Aorta (tissue), 5 donors: ENCODE data around the gene REXO1. TPM values are rescaled to one million over a fixed set of nuclear protein-coding genes. Genes with fewer than 3 reads are reported as not detected.

ENCODE experiments used
- ATAC-seq: fragments of 200-7000 bp; cut with Tn5 transposase; one replicate; pipeline ENCODE4 v1.9.1; 2022; ENCODE audit warnings: moderate library complexity; ENCODE audit not compliant: low FRiP score
- DNase-seq, 2 donors: peaks; one replicate each; pipeline ENCODE4 v3.0.0-alpha.2; 2020
- H3K27ac ChIP-seq, 2 donors: one replicate each; pipeline ENCODE4 v1.5.1; 2013; ENCODE audit warnings: low read length in 2 of 2, mild to moderate bottlenecking in 2 of 2, moderate library complexity in 2 of 2, control low read depth in 1 of 2, inconsistent platforms in 1 of 2, low read depth in 1 of 2
- H3K27me3 ChIP-seq, 2 donors: one replicate each; pipeline ENCODE4 v1.6.1; 2013; ENCODE audit warnings: control low read depth in 1 of 2, low read length in 1 of 2, mild to moderate bottlenecking in 1 of 2, moderate library complexity in 1 of 2; ENCODE audit not compliant: insufficient read depth in 2 of 2, control insufficient read depth in 1 of 2
- H3K36me3 ChIP-seq, 2 donors: one replicate each; pipeline ENCODE4 v1.6.1; 2013; ENCODE audit warnings: control low read depth in 1 of 2, low read length in 1 of 2, mild to moderate bottlenecking in 1 of 2; ENCODE audit not compliant: insufficient read depth in 2 of 2, control insufficient read depth in 1 of 2
- H3K4me1 ChIP-seq, 2 donors: one replicate each; pipeline ENCODE4 v1.6.1; 2013; ENCODE audit warnings: low read length in 2 of 2, control low read depth in 1 of 2, mild to moderate bottlenecking in 1 of 2, moderate library complexity in 1 of 2; ENCODE audit not compliant: insufficient read depth in 2 of 2, control insufficient read depth in 1 of 2
- H3K4me3 ChIP-seq, 2 donors: one replicate each; pipeline ENCODE4 v1.5.1; 2013; ENCODE audit warnings: low read length in 2 of 2, control low read depth in 1 of 2, mild to moderate bottlenecking in 1 of 2
- H3K9me3 ChIP-seq: one replicate; pipeline ENCODE4 v1.6.1; 2013; ENCODE audit warnings: mild to moderate bottlenecking, low read length; ENCODE audit not compliant: control insufficient read depth
- WGBS, 2 donors: extraction: QIAGEN DNeasy Blood & Tissue Kit; methylation state at CpG; one replicate each; pipeline ENCODE4 v1.1.7; 2013; 5-methylcytosine and 5-hydroxymethylcytosine counted together
- intact Hi-C, 2 donors: fragments of 100-400 bp; cut with DNase I; formaldehyde crosslinking; loops; one replicate each; pipeline versions ENCODE4 v1.14.2 to v1.15.0; 2022
- polyA plus RNA-seq, 2 donors: library from polyadenylated mRNA; stranded (reverse); fragments of 200-250 nt; gene quantifications; one replicate each; pipeline ENCODE4 v1.2.3, GENCODE V29; 2013
- total RNA-seq, 2 donors: library from RNA; stranded (reverse); fragmentation: NEBNext Ultra II Directional; extraction: Animal tissue kit (Norgen Biotek cat#: 25700); gene quantifications; one replicate each; pipeline ENCODE4 v1.2.1, GENCODE V29; 2021
- donor health status: healthy with polysubstance abuse.
- donor health status: Bipolar disorder and iron deficiency.
- donor health status: DM: no; HTN: no; CAD: no.
- donor health status: DM: no; HTN: no; CAD: no.
- donor health status: DM: yes; HTN: yes; CAD: no.

Gene REXO1
- total and polyA plus RNA-seq, 4 donors: 4.8 to 29.9 (median 26.7) TPM

DNA sequence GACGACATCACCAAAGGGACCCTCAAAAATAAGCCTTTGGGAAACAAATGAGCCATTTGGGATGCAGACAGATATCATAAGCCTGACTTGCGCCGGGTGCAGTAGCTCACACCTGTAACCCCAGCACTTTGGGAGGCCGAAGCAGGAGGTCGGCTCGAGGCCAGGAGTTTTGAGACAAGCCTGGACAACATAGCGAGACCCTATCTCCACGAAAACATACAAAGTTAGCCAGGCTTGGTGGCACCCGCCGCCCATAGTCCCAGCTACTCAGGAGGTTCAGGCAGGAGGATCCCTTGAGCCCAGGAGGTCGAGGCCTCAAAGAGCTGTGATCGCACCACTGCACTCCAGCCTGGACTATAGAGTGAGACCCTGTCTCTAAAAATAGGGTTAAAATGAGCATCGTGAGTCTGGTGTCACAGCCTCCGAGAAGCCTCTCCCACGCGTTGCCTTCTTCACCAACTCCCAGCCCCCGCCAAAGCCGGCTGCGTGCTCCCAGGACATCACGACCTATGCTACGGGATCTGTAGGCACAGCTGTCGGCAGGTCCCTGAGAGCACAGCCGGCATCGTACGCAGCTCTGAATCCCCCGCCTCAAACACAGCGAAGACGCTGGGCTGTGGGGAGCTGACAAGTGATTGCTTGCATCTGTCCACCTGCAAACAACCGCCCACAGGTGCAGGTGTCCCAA lies 1.6 kb downstream of the REXO1 start:
- H3K4me1 ChIP-seq: peaks cover 0 to 3% of the 10 kb centered on the region in 2 donors
- intact Hi-C loops: no loop called here
- no peak for ATAC-seq

DNA sequence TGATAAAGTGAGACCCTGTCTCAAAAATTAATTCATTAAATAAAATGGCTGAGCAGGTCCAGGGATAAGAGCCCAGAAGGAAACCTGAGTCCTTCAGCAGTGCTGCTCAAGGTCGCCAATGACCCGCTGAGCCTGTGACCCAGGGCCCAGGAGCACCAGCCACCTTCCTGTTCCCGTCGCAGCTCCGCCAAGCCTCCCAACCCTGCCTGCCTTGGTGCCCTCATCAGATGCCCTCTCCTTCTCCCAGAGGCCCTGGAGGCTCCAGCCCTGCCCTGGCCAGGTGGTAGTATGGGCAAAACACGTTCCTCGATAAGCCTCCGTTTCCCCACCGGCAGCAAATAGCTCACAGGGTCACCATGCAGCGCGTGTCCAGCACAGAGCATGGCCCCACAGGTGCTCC lies 2.6 kb downstream of the REXO1 start:
- WGBS, 2 donors: 89 to 92% methylated on average over 11 of the region's 11 CpGs
- Histone ChIP-seq H3K27me3 (no peaks in the 10 kb centered on the region), H3K4me1 (peaks cover 0 to 3% of the 10 kb centered on the region in 2 donors), H3K27ac (no peak overlapping the region), H3K4me3 (no peak overlapping the region), H3K36me3 (no peaks in the 10 kb centered on the region), H3K9me3 (no peaks in the 10 kb centered on the region)
- DNase-seq (no peak), ATAC-seq (no peak)
- intact Hi-C loops: no loop called here

More for the DNA sequence above, 1.6 kb downstream of the REXO1 start:
- 80 to 84% methylated on average over 29 of the region's 29 CpGs for WGBS, 2 donors
- Histone ChIP-seq H3K4me3 (no peak overlapping the region), H3K9me3 (no peaks in the 10 kb centered on the region), H3K27me3 (no peaks in the 10 kb centered on the region), H3K27ac (no peak overlapping the region), H3K36me3 (no peaks in the 10 kb centered on the region)
- DNase-seq: no peak

DNA sequence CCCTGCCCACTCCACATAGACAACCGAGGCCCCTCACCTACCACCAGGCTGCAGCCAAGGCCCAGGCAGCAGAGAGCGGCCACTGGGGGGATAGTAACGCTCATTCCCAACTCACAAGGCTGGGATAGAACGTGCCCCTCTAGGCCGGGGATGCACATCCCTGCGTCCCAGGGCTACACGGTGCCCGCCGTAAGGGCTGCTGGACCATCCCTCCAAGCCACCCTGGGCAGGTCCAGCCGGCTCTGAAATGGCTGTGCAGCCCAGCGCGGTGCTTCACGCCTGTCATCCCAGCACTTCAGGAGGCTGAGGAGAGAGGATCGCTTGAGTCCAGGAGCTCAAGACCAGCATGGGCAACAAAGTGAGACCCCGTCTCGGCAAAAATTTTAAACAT lies 3.2 kb downstream of the REXO1 start:
- Histone ChIP-seq H3K4me1 (peaks cover 0 to 3% of the 10 kb centered on the region in 2 donors), H3K4me3 (no peak overlapping the region), H3K27me3 (no peaks in the 10 kb centered on the region), H3K36me3 (no peaks in the 10 kb centered on the region), H3K9me3 (no peaks in the 10 kb centered on the region), H3K27ac (no peak overlapping the region)
- WGBS, 2 donors: 86 to 89% methylated on average over 16 of the region's 16 CpGs
- intact Hi-C loops: no loop called here
- DNase-seq: no peak
- ATAC-seq: no peak

DNA sequence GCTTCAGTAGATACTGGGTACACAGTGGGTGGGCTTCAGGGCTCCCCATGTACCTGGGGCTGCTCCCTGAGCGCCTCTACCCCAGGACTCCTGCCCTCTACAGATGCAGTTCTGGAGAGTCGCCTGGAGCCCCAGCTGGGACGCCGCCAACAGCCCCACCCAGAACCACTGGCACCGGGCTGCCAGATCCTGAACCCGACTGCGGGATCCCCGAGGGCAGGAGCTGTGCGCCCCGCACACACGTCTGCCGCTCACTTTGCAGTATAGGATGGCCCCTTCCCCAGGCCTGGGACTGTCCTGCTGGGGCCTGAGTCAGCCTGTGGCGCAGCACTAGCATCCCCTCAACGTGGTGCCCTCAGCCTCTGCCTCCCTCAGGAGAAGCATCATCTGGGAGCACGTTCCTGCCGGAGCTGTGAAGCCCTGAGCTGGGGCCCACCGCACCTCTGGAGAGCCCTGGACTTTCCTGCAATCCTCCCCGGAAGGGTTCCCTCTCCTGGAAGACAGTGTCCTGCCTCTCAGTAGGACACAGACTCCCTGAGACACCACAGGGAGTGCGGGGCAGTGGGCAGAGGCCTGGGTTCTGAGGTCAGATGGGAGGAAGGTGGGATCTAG lies 3.7 kb downstream of the REXO1 start:
- Histone ChIP-seq H3K9me3 (no peaks in the 10 kb centered on the region), H3K4me3 (no peak overlapping the region), H3K4me1 (peaks cover 0 to 3% of the 10 kb centered on the region in 2 donors), H3K27me3 (no peaks in the 10 kb centered on the region), H3K27ac (no peak overlapping the region), H3K36me3 (no peaks in the 10 kb centered on the region)
- no peak for ATAC-seq
- 74 to 80% methylated on average over 19 of the region's 19 CpGs for WGBS, 2 donors
- no peak for DNase-seq
- intact Hi-C loops: no loop called here

DNA sequence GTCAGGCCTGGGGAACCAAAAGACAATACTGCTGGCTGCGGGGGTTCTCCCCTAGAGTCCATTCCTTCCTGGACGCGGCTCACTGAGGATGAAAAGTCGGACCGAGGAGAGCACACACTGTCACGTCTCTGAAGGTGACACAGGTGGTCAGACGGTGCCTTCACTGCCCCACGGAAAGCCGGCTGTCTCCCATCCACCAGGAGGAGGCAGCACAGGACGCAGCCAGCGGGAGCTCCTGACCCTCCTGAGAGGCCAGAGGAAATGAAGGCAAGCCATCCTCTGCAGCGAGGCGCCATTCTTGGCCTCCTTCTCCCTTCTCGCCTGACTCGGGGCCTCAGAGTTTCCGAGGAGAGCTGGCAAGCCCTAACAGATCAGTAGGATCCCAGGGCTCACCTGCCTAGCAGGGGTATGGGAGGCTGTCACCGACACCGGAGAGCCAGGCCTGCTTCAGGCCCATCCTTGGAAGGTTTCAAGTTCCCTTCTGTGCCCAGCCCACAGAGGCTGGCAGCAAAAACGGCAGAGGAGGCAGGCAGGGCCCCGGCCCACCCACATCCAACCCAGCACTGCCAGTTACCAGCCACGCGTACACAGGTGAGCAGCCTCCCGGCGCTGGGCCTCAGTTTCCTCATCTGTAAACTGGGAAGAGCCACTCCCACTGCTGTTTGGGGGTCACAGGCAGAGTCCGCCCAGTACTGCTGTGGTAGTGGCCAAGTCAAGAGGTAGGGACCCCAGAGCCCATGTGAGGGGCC lies 4.5 kb downstream of the REXO1 start:
- intact Hi-C loops: no loop called here
- WGBS, 2 donors: 73 to 78% methylated on average over 25 of the region's 25 CpGs
- Histone ChIP-seq H3K4me3 (no peak overlapping the region), H3K27me3 (no peaks in the 10 kb centered on the region), H3K4me1 (peaks cover 0 to 3% of the 10 kb centered on the region in 2 donors), H3K36me3 (no peaks in the 10 kb centered on the region), H3K27ac (no peak overlapping the region), H3K9me3 (no peaks in the 10 kb centered on the region)
- DNase-seq (no peak), ATAC-seq (no peak)

DNA sequence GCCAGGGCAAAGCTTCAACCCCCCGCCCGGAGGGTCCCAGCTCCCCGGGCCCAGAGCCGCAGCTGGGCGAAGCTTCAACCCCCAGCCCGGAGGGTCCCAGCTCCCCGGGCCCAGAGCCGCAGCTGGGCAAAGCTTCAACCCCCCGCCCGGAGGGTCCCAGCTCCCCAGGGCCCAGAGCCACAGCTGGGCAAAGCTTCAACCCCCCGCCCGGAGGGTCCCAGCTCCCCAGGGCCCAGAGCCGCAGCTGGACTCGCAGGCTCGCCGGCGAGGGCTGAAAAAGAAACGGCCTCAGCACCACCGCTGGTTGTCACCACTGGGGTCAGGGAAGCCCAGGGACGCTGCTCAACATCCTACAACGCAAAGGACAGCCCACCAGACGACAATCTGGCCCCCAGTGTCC lies 5.2 kb downstream of the REXO1 start:
- Histone ChIP-seq H3K4me3 (no peak overlapping the region), H3K27ac (no peak overlapping the region), H3K36me3 (no peaks in the 10 kb centered on the region), H3K27me3 (no peaks in the 10 kb centered on the region), H3K9me3 (no peaks in the 10 kb centered on the region), H3K4me1 (peaks cover 0 to 3% of the 10 kb centered on the region in 2 donors)
- 82 to 87% methylated on average over 22 of the region's 22 CpGs for WGBS, 2 donors
- intact Hi-C loops: no loop called here
- no peak for DNase-seq
- ATAC-seq: no peak

DNA sequence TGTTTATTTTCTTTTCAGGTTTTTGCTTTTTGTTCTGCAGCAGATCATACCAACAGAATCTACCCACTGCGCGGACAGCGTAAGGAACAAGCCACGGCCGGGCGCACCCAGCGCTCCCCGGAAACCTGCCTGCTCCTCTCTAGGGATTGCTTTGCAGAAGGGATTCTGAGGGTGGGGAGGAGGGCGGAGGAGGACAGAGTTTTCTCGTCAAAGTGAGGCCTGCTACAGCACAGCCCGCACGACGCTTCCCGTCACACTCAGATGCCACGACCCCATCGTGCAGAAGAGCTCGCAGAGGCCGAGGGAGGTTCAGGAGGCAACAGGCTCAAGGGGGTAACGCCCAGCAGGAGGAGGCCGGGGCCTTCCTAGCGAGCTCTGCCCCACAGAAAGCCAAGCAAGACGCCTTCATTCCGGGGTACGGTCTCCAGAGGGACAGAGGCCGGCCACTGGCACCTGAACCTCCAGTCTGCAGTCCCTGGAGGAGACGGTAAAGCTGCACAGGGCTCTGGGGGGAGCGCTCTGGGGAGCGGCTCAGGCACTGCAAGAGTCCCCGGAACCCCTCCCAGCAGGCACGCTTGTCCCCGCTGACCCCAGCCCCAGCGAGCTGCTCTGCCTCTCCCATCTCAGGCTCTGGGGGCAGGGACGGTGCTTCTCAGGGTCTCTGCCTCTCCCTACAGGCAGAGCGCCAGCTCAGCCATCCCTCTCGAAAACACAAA lies 6.9 kb downstream of the REXO1 start:
- Histone ChIP-seq H3K4me1 (no peaks in the 10 kb centered on the region), H3K36me3 (no peaks in the 10 kb centered on the region), H3K9me3 (no peaks in the 10 kb centered on the region), H3K27ac (no peak overlapping the region), H3K4me3 (no peak overlapping the region), H3K27me3 (no peaks in the 10 kb centered on the region)
- DNase-seq: no peak
- intact Hi-C loops: no loop called here
- 83 to 84% methylated on average over 35 of the region's 35 CpGs for WGBS, 2 donors
- no peak for ATAC-seq

DNA sequence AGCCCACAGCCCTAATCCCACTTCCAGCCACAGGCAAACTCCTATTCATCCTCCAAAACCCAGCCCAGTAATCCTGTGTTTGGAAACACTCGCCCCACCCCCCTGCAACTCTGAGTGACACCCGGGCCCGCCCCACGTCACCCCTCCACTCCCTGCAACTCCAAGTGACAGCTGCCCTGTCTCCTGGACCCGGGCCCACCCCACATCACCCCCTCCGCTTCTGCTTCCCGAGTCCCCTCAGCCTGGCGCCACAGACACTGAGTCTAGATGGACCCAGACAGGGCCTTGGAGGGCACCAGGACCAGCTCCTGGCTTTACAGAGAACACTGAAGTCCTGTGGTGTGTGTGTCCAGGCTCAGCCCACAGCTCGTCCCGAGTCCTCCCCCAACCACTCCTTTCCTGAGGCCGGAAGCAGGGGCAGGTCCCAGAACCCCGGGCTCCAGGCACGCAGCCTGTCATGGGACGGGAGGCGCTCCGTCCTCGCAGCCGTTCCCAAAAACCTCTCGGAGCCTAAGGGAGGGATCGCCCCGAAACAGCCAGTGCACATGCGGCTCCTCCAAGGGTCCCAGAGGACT lies 7.7 kb downstream of the REXO1 start:
- Histone ChIP-seq H3K4me3 (no peak overlapping the region), H3K36me3 (no peaks in the 10 kb centered on the region), H3K9me3 (no peaks in the 10 kb centered on the region), H3K4me1 (no peaks in the 10 kb centered on the region), H3K27ac (no peak overlapping the region), H3K27me3 (no peaks in the 10 kb centered on the region)
- 80 to 86% methylated on average over 22 of the region's 22 CpGs for WGBS, 2 donors
- intact Hi-C loops: no loop called here
- DNase-seq (no peak), ATAC-seq (no peak)
